ENCODE results near the gene FHAD1. TPM values are rescaled to one million over a fixed set of nuclear protein-coding genes. Genes with fewer than 3 reads are reported as not detected.
"Not testable (repeated sequence)": the region's sequence is repeated elsewhere in the genome, so short reads cannot be mapped to it uniquely, and the experiment has no call there.

The FHAD1 gene
- polyA plus RNA-seq, 1 donor: 0.79 TPM

DNA sequence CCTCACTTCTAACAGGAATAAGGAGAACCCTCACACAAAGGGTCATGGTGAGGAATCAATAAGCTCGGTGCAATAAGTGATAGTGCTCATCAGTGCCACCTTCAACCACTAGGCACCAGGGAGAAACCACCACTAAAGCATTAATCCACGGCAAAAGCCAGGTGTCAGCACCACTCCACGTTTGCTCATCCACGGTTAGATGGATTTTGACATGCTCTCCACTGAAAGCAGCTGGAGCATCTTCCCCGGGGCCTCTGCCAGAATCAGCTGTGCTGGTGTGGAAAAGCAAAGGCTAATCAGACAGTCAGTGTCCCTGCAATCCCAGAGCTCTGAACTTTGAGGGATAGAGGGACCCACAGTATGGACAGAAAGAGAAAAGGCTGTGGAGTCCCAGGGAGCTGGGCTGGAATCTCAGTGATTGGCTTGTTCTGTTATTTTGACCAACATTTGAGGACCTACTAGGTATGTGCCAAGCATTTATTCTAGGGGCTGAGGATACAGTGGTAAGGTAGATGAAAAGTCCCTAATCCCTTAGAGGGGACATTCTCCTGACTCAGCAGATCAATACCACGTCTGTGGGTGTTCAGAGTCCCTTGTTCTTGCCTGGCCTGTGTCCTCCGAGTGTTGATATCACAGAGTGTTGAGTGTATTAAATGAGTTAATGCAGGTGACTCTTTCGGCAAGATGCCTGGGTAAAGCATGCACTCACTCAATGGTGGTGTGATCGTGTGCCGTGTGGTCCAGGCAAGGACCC, 41.3 kb downstream of the FHAD1 start:
- Histone ChIP-seq H3K27ac (ENCODE audit: low read length) (no peak overlapping the region), H3K4me3 (ENCODE audit: low read length) (no peak overlapping the region), H3K9me3 (ENCODE audit: control insufficient read depth, low read depth, low read length) (no peaks in the 10 kb centered on the region), H3K36me3 (ENCODE audit: control insufficient read depth, insufficient read depth, low read length) (no peaks in the 10 kb centered on the region), H3K27me3 (ENCODE audit: control insufficient read depth, insufficient read depth, low read length) (no peaks in the 10 kb centered on the region), H3K4me1 (ENCODE audit: control insufficient read depth, insufficient read depth, low read length) (peaks cover 17% of the 10 kb centered on the region)
- no peak for DNase-seq
- WGBS (ENCODE audit: insufficient coverage, low lambda C conversion rate): no CpG with 5 or more reads among the region's 10 CpGs

DNA sequence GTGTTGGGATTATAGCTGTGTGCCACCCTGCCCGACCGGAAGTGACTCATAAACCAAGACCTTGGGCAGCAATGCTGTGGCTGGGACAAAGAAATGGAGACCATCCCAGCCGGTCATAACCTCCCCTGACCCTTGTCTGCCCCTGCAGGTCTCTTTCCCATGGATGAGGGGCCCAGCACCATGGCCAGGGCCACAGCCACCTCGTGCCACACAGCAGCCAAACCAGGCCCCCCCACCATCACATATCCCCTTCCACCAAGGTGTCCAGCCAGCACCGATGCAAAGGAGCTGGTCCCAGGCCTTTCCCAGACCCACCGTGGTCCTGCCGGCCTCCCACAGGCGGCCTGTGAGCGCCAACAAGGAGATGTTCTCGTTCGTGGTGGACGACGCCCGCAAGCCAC, 42.2 kb downstream of the FHAD1 start:
- H3K36me3 ChIP-seq (ENCODE audit: control insufficient read depth, insufficient read depth, low read length): no peaks in the 10 kb centered on the region
- H3K27ac ChIP-seq (ENCODE audit: low read length): no peak overlapping the region
- H3K9me3 ChIP-seq (ENCODE audit: control insufficient read depth, low read depth, low read length): no peaks in the 10 kb centered on the region
- WGBS (ENCODE audit: insufficient coverage, low lambda C conversion rate): no CpG with 5 or more reads among the region's 14 CpGs
- peaks cover 13% of the 10 kb centered on the region for H3K4me1 ChIP-seq (ENCODE audit: control insufficient read depth, insufficient read depth, low read length)
- no peaks in the 10 kb centered on the region for H3K27me3 ChIP-seq (ENCODE audit: control insufficient read depth, insufficient read depth, low read length)
- H3K4me3 ChIP-seq (ENCODE audit: low read length): no peak overlapping the region
- DNase-seq: no peak

DNA sequence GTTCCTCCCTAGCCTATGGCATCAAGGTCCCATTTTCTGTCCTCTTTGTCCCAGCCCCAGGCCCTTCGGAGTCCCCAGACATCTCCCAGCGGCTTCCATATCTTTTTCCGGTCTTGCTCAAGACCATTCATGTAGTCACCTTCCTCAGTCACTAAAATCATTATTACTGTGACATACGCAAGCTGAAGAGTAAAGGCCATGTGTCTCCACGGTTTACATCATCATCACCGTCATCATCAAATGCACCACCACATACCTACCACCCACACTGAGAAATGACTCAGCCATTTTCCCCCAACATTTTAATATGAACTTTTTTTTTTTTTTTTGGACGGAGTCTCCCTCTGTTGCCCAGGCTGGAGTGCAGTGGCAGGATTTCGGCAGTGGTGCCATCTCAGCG, 43.4 kb downstream of the FHAD1 start:
- no peaks in the 10 kb centered on the region for H3K27me3 ChIP-seq (ENCODE audit: control insufficient read depth, insufficient read depth, low read length)
- H3K4me1 ChIP-seq (ENCODE audit: control insufficient read depth, insufficient read depth, low read length): peaks cover 4% of the 10 kb centered on the region
- no peaks in the 10 kb centered on the region for H3K9me3 ChIP-seq (ENCODE audit: control insufficient read depth, low read depth, low read length)
- no peak for DNase-seq
- H3K27ac ChIP-seq (ENCODE audit: low read length): no peak overlapping the region
- 80% methylated on average over 4 of the region's 9 CpGs for WGBS (ENCODE audit: insufficient coverage, low lambda C conversion rate)
- H3K36me3 ChIP-seq (ENCODE audit: control insufficient read depth, insufficient read depth, low read length): no peaks in the 10 kb centered on the region
- H3K4me3 ChIP-seq (ENCODE audit: low read length): no peak overlapping the region

DNA sequence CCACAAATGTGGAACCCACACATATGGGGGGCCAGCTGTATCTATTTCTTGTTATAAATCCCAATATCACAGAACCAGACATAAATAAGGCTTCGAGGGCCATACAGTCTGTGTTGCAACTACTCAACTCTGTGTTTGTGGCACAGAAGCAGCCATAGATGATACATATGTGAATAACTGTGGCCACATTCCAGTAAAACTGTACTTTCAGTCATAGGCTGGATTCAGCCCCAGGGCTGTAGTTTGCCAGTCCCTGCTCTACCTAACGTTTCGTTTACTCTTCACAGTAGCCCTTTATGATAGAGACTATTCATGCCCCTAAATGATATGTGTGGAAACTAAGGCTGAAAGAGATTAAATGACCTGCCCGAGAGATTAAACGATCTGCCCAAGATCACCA, 48.7 kb downstream of the FHAD1 start:
- 53% methylated on average over 3 of the region's 5 CpGs for WGBS (ENCODE audit: insufficient coverage, low lambda C conversion rate)

DNA sequence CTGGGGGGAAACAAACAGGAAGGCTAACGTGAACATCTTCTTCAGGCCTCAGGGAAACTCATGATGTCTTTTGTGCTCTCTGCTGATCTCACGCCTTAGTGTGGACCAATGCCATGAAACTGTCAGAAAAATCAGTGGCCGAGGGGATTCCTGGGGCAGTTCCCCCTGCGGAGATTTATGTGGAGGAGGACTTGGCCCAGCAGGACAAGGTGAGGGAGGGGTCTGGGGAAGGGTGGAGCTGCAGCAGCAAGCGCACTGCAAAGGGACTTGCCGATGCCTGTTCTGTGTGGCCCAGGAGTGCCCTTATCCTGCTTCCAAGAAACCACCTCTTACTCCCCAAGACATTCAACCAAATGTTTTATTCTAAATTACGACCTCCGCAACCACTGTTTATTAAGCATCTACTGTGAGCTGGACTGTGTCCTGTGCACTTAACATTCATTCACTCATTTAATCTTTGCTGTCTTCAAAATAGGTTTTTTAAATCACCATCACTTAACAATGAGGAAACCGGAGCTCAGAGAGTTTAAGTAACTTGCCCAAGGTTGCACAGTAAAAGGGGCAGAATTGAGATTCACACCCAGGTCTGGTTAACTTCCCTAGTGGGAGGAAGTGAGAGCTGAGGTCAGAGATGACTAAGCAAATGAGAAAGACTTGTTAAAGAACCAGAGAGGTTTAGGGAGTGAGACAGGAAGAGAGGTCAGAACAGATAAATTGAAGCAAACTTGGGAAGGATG, 49.7 kb downstream of the FHAD1 start:
- Histone ChIP-seq H3K27me3 (ENCODE audit: control insufficient read depth, insufficient read depth, low read length) (no peaks in the 10 kb centered on the region), H3K4me3 (ENCODE audit: low read length) (no peak overlapping the region), H3K27ac (ENCODE audit: low read length) (no peak overlapping the region), H3K9me3 (ENCODE audit: control insufficient read depth, low read depth, low read length) (no peaks in the 10 kb centered on the region), H3K4me1 (ENCODE audit: control insufficient read depth, insufficient read depth, low read length) (no peaks in the 10 kb centered on the region), H3K36me3 (ENCODE audit: control insufficient read depth, insufficient read depth, low read length) (no peaks in the 10 kb centered on the region)
- WGBS (ENCODE audit: insufficient coverage, low lambda C conversion rate): 100% methylated on average over 1 of the region's 9 CpGs
- no peak for DNase-seq

More for the DNA sequence above, 48.7 kb downstream of the FHAD1 start:
- H3K4me1 ChIP-seq (ENCODE audit: control insufficient read depth, insufficient read depth, low read length): no peaks in the 10 kb centered on the region
- no peak for DNase-seq
- no peaks in the 10 kb centered on the region for H3K9me3 ChIP-seq (ENCODE audit: control insufficient read depth, low read depth, low read length)
- no peak overlapping the region for H3K27ac ChIP-seq (ENCODE audit: low read length)
- H3K36me3 ChIP-seq (ENCODE audit: control insufficient read depth, insufficient read depth, low read length): no peaks in the 10 kb centered on the region
- no peak overlapping the region for H3K4me3 ChIP-seq (ENCODE audit: low read length)
- H3K27me3 ChIP-seq (ENCODE audit: control insufficient read depth, insufficient read depth, low read length): no peaks in the 10 kb centered on the region

DNA sequence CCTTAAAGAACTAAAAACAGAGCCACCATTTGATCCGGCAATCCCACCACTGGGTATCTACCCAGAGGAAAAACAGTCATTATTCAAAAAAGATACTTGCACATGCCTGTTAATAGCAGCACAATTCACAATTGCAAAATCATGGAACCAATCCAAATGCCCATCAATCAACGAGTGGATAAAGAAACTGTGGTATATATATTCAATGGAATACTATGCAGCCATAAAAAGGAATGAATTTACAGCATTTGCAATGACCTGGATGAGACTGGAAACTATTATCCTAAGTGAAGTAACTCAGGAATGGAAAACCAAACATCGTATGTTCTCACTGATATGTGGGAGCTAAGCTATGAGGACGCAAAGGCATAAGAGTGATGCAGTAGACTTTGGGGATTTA, 51.0 kb downstream of the FHAD1 start:
- not testable (repeated sequence) for H3K27me3 ChIP-seq (ENCODE audit: control insufficient read depth, insufficient read depth, low read length); H3K4me3 ChIP-seq (ENCODE audit: low read length); H3K4me1 ChIP-seq (ENCODE audit: control insufficient read depth, insufficient read depth, low read length); H3K36me3 ChIP-seq (ENCODE audit: control insufficient read depth, insufficient read depth, low read length); H3K27ac ChIP-seq (ENCODE audit: low read length); H3K9me3 ChIP-seq (ENCODE audit: control insufficient read depth, low read depth, low read length); DNase-seq
- no CpG with 5 or more reads among the region's 4 CpGs for WGBS (ENCODE audit: insufficient coverage, low lambda C conversion rate)

DNA sequence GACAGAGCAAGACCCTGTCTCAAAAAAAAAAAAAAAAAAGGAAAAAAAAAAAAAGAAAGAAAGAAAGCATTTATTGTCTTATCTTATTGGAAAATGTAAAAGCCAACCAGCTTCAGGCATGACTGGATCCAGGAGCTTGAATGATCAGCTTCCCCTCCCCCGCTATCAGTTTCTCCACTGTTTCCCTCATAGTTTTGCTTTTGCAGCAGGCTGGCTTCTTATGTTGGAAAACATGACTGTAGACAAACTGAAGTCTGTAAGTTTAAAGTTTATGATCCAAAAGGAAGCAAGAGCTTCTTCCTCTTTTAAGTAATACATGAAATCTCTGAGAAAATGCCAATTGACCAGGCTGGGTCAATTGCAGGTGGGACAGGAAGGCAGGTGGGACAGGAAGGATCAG, 52.2 kb downstream of the FHAD1 start:
- DNase-seq: no peak
- Histone ChIP-seq H3K36me3 (ENCODE audit: control insufficient read depth, insufficient read depth, low read length) (no peaks in the 10 kb centered on the region), H3K4me1 (ENCODE audit: control insufficient read depth, insufficient read depth, low read length) (no peaks in the 10 kb centered on the region), H3K27ac (ENCODE audit: low read length) (no peak overlapping the region), H3K9me3 (ENCODE audit: control insufficient read depth, low read depth, low read length) (no peaks in the 10 kb centered on the region), H3K4me3 (ENCODE audit: low read length) (no peak overlapping the region), H3K27me3 (ENCODE audit: control insufficient read depth, insufficient read depth, low read length) (no peaks in the 10 kb centered on the region)
- WGBS (ENCODE audit: insufficient coverage, low lambda C conversion rate): no CpG with 5 or more reads among the region's 1 CpG

DNA sequence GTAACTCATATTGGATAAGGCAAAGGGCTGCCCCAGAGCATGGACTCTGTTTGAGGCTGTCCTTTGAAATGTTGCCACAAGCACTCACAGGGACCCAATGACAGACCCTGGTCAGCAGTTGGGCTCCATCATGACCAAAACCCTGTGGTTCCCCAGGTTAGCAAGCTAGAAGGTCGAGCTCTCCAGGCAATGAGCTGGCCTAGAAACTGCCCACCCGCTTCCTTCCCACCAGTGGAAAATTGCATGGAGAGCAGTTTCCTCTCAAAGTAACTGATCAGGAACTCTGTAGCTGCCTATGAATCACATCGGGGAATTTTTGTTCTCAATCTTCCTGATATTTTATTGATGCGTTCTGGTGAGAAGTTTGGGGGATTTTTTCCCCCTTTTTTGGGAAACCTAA, 52.8 kb downstream of the FHAD1 start:
- Histone ChIP-seq H3K27ac (ENCODE audit: low read length) (no peak overlapping the region), H3K4me3 (ENCODE audit: low read length) (no peak overlapping the region), H3K9me3 (ENCODE audit: control insufficient read depth, low read depth, low read length) (no peaks in the 10 kb centered on the region), H3K4me1 (ENCODE audit: control insufficient read depth, insufficient read depth, low read length) (peaks cover 2% of the 10 kb centered on the region), H3K27me3 (ENCODE audit: control insufficient read depth, insufficient read depth, low read length) (no peaks in the 10 kb centered on the region), H3K36me3 (ENCODE audit: control insufficient read depth, insufficient read depth, low read length) (no peaks in the 10 kb centered on the region)
- no peak for DNase-seq
- 82% methylated on average over 2 of the region's 4 CpGs for WGBS (ENCODE audit: insufficient coverage, low lambda C conversion rate)

DNA sequence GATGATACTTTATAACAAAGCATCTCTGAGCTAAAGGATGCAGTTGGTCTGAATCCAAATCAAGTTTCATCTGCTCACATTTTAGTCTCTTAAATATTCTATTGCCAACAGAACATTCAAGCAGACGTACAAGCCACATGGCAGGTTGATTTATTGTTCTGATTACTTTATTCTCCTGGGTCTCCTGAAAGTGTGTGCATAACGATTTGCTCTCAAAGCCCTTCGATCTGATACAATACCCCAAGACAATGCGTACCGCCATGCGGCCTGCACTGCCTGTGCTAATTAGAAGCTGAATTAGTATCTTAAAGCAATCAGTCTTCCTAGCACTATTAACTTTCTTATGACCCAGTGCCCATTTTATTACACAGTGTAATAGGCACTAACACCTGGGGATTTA, 56.9 kb downstream of the FHAD1 start:
- no peaks in the 10 kb centered on the region for H3K36me3 ChIP-seq (ENCODE audit: control insufficient read depth, insufficient read depth, low read length)
- no peaks in the 10 kb centered on the region for H3K27me3 ChIP-seq (ENCODE audit: control insufficient read depth, insufficient read depth, low read length)
- DNase-seq: no peak
- H3K4me3 ChIP-seq (ENCODE audit: low read length): no peak overlapping the region
- WGBS (ENCODE audit: insufficient coverage, low lambda C conversion rate): no CpG with 5 or more reads among the region's 6 CpGs
- H3K9me3 ChIP-seq (ENCODE audit: control insufficient read depth, low read depth, low read length): peaks cover 6% of the 10 kb centered on the region
- peaks cover 23% of the 10 kb centered on the region for H3K4me1 ChIP-seq (ENCODE audit: control insufficient read depth, insufficient read depth, low read length)
- no peak overlapping the region for H3K27ac ChIP-seq (ENCODE audit: low read length)

DNA sequence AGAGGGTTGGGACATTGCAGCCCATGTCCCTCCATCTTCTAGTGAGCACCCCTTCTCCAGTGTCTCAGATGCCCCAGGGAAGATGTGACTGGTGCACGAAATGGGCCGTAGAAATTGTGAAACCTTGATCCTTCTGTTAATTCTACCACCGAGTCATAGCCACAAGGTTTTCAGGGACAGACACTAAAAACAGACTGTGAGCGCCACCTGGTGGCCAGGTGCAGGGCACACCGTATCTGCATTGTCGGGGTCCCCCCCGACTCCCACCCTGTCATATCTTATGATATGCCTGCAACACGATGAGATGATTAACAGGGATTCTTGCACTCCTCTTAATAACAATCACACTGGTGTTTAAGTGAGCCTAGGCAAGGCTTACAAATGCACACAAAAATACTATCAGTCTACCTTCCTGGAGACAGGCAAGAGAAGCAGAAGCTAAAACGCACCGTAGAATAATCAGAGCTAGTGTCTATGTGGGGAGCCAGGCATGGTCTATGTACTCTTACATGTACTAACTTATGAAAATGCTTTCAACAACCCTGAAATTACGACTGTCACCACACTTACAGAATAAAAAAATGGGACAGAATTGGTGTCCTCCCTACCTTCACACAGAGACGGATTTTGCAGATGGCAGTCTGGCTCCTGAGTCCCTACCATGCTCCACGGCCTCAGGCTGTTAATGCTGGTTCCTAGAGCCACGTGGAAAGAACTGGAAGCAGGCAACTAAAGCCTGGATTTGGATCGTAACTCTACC, 57.9 kb downstream of the FHAD1 start:
- H3K27me3 ChIP-seq (ENCODE audit: control insufficient read depth, insufficient read depth, low read length): no peaks in the 10 kb centered on the region
- DNase-seq: peak; percentile 65 to 69
- WGBS (ENCODE audit: insufficient coverage, low lambda C conversion rate): no CpG with 5 or more reads among the region's 15 CpGs

More for the DNA sequence above, 57.9 kb downstream of the FHAD1 start:
- Histone ChIP-seq H3K27ac (ENCODE audit: low read length) (no peak overlapping the region), H3K4me3 (ENCODE audit: low read length) (no peak overlapping the region), H3K9me3 (ENCODE audit: control insufficient read depth, low read depth, low read length) (peaks cover 6% of the 10 kb centered on the region), H3K4me1 (ENCODE audit: control insufficient read depth, insufficient read depth, low read length) (peaks cover 33% of the 10 kb centered on the region), H3K36me3 (ENCODE audit: control insufficient read depth, insufficient read depth, low read length) (no peaks in the 10 kb centered on the region)

Measured in large intestine (tissue), 3 donors.